Stimulated activated CD4-positive, alpha-beta T cell treated with anti-CD3 and anti-CD28 coated beads, Interleukin-12 subunit alpha, Interleukin-12 subunit beta, amount 100 ng/mL, for 48 hours (primary cell): ENCODE measurements around the gene RITA1.
A peak's percentile ranks its signal among the peaks of the same experiment; 100 is the strongest.
"Not testable (repeated sequence)": the region's sequence is repeated elsewhere in the genome, so short reads cannot be mapped to it uniquely, and the experiment has no call there.

Experiments used
- DNase-seq, 3 donors: peaks; one replicate each; pipeline ENCODE4 v3.0.0-alpha.2; 2020; ENCODE audit warnings: low read depth in 2 of 3, low spot score in 1 of 3

The RITA1 gene

GRCh38 chr12:113202300-113203075 is 17.0 kb downstream of the RITA1 start:
- DNase-seq = no peak

- no peak for DNase-seq
Observed at GRCh38 chr12:113203852-113204760, 18.6 kb downstream of the RITA1 start.

GRCh38 chr12:113204804-113205203 is 19.3 kb downstream of the RITA1 start:
- DNase-seq = no peak

- DNase-seq = not testable (repeated sequence)
Observed at GRCh38 chr12:113206802-113207201, 21.3 kb downstream of the RITA1 start.

GRCh38 chr12:113207613-113208040 is 22.1 kb downstream of the RITA1 start:
- DNase-seq = no peak

- peak in 2 of 3 donors; percentile 42 to 65 for DNase-seq
Observed at GRCh38 chr12:113208041-113208934, 22.8 kb downstream of the RITA1 start.

GRCh38 chr12:113211160-113211559 is 25.6 kb downstream of the RITA1 start:
- no peak for DNase-seq

- DNase-seq = no peak
Observed at GRCh38 chr12:113214895-113215400, 29.4 kb downstream of the RITA1 start.

GRCh38 chr12:113216027-113216426 is 30.5 kb downstream of the RITA1 start:
- no peak for DNase-seq

- no peak for DNase-seq
Observed at GRCh38 chr12:113220593-113221180, 35.2 kb downstream of the RITA1 start.

GRCh38 chr12:113221181-113221996 is 35.9 kb downstream of the RITA1 start, which contains the start of gene TPCN1:
Gene TPCN1 (plus strand): TSS chr12:113221464. CDS start chr12:113226853, 5,389 bp downstream.
- DNase-seq = peak; percentile 98 to 99 (median 99)

GRCh38 chr12:113221997-113222729 is 36.6 kb downstream of the RITA1 start:
- DNase-seq = no peak

- no peak for DNase-seq
Observed at GRCh38 chr12:113222730-113223531, 37.4 kb downstream of the RITA1 start.

GRCh38 chr12:113224955-113225354 is 39.4 kb downstream of the RITA1 start:
- no peak for DNase-seq

GRCh38 chr12:113226696-113227568 is 41.4 kb downstream of the RITA1 start:
- DNase-seq = no peak

GRCh38 chr12:113227686-113228391 is 42.3 kb downstream of the RITA1 start:
- DNase-seq = no peak
